ENCODE results near the gene TMC5. TPM values are rescaled to one million over a fixed set of nuclear protein-coding genes. Genes with fewer than 3 reads are reported as not detected.

The TMC5 gene
- total and polyA plus RNA-seq, 2 of the 13 experiments (the other 11 are each of a cell fraction or from before 2014, with no cell fraction given) = 0.09 to 0.41 TPM

GRCh38 chr16:19542138-19542821, 124.6 kb downstream of the TMC5 start (continued):
- TF ChIP-seq SSRP1 (CRISPR knock-in tag; IDR thresholded peaks at IDR 0.05) = no peak
- TF ChIP-seq GPN1 (CRISPR knock-in tag; IDR thresholded peaks at IDR 0.05; ENCODE audit: borderline replicate concordance) = no peak
- peak; percentile 60; the same call in 1 of the 2 replicates for TF ChIP-seq TP53 (CRISPR knock-in tag; conservative IDR thresholded peaks at IDR 0.05)
- no peak for TF ChIP-seq FOXA1 (IDR thresholded peaks at IDR 0.05)
- peak; percentile 37; the same call in 1 of the 2 replicates for TF ChIP-seq FOXA1 (CRISPR knock-in tag; IDR thresholded peaks at IDR 0.05)
- TF ChIP-seq, protein P1, sequence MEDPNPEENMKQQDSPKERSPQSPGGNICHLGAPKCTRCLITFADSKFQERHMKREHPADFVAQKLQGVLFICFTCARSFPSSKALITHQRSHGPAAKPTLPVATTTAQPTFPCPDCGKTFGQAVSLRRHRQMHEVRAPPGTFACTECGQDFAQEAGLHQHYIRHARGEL (CRISPR knock-in tag; IDR thresholded peaks at IDR 0.05) = no peak
- TF ChIP-seq POLR2AphosphoS5 (IDR thresholded peaks at IDR 0.05; ENCODE audit: low read depth, low read length) = no peak
- TF ChIP-seq SAFB2 (CRISPR knock-in tag; IDR thresholded peaks at IDR 0.05; ENCODE audit: borderline replicate concordance, low read depth) = no peak
- TF ChIP-seq POLR2A (IDR thresholded peaks at IDR 0.05; ENCODE audit: insufficient read depth in 1 of 2, low read depth in 2 of 2, low read length in 2 of 2) = no peak
- peak; percentile 96 for TF ChIP-seq ERF (CRISPR knock-in tag; IDR thresholded peaks at IDR 0.05)
- TF ChIP-seq ZMYM3 (CRISPR knock-in tag; IDR thresholded peaks at IDR 0.05) = no peak
- no peak for TF ChIP-seq HNRNPL (IDR thresholded peaks at IDR 0.05; ENCODE audit: low read depth, low read length)
- peak; percentile 50; the same call in 1 of the 2 replicates for TF ChIP-seq ZNF24 (IDR thresholded peaks at IDR 0.05)
- TF ChIP-seq POGZ (CRISPR knock-in tag; IDR thresholded peaks at IDR 0.05) = peak; percentile 39; the same call in 1 of the 2 replicates
- TF ChIP-seq ATF7-NPFF (CRISPR knock-in tag; IDR thresholded peaks at IDR 0.05; ENCODE audit: low read depth) = peak; percentile 54; the same call in 1 of the 2 replicates
- TF ChIP-seq SKI (IDR thresholded peaks at IDR 0.05; ENCODE audit: partially characterized antibody) = no peak
- TF ChIP-seq ATF7 (IDR thresholded peaks at IDR 0.05) = no peak
- no peak; the same call in 1 of the 2 replicates for TF ChIP-seq ATF7 (CRISPR knock-in tag; IDR thresholded peaks at IDR 0.05)
- TF ChIP-seq RFXANK (CRISPR knock-in tag; IDR thresholded peaks at IDR 0.05) = peak; percentile 72; the same call in 1 of the 2 replicates
- TF ChIP-seq NFYC (CRISPR knock-in tag; IDR thresholded peaks at IDR 0.05) = 0 out of 2 replicates have a peak, but pooled peaks have one; percentile 16
- peak; percentile 81; the same call in 1 of the 2 replicates for TF ChIP-seq RCOR2 (CRISPR knock-in tag; IDR thresholded peaks at IDR 0.05)
- peak; percentile 18; the same call in 1 of the 2 replicates for TF ChIP-seq MAX (IDR thresholded peaks at IDR 0.05)
- TF ChIP-seq RBM39 (IDR thresholded peaks at IDR 0.05; ENCODE audit: low read depth, low read length, poor library complexity, severe bottlenecking) = no peak
- no peak for TF ChIP-seq SIN3A (IDR thresholded peaks at IDR 0.05; ENCODE audit: borderline replicate concordance, low read depth, low read length)
- no peak for TF ChIP-seq RBM22 (optimal IDR thresholded peaks at IDR 0.05; ENCODE audit: low read length)
- TF ChIP-seq IRF2 (CRISPR knock-in tag; IDR thresholded peaks at IDR 0.05) = peak; percentile 92
- no peak for TF ChIP-seq ZNF761 (CRISPR knock-in tag; conservative IDR thresholded peaks at IDR 0.05)
- TF ChIP-seq SALL2 (CRISPR knock-in tag; IDR thresholded peaks at IDR 0.05) = no peak
- 0 out of 2 replicates have a peak, but pooled peaks have one; percentile 49 for TF ChIP-seq KLF9 (CRISPR knock-in tag; IDR thresholded peaks at IDR 0.05; ENCODE audit: low read depth)
- TF ChIP-seq, protein P2, sequence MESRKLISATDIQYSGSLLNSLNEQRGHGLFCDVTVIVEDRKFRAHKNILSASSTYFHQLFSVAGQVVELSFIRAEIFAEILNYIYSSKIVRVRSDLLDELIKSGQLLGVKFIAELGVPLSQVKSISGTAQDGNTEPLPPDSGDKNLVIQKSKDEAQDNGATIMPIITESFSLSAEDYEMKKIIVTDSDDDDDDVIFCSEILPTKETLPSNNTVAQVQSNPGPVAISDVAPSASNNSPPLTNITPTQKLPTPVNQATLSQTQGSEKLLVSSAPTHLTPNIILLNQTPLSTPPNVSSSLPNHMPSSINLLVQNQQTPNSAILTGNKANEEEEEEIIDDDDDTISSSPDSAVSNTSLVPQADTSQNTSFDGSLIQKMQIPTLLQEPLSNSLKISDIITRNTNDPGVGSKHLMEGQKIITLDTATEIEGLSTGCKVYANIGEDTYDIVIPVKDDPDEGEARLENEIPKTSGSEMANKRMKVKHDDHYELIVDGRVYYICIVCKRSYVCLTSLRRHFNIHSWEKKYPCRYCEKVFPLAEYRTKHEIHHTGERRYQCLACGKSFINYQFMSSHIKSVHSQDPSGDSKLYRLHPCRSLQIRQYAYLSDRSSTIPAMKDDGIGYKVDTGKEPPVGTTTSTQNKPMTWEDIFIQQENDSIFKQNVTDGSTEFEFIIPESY (CRISPR knock-in tag; IDR thresholded peaks at IDR 0.05) = no peak
- peak; percentile 54 for TF ChIP-seq GABPB1 (CRISPR knock-in tag; IDR thresholded peaks at IDR 0.05)
- TF ChIP-seq PAWR (CRISPR knock-in tag; IDR thresholded peaks at IDR 0.05; ENCODE audit: borderline replicate concordance) = no peak
